ENCODE data around the gene TTC12. TPM values are rescaled to one million over a fixed set of nuclear protein-coding genes. Genes with fewer than 3 reads are reported as not detected.
"Not testable (repeated sequence)": the region's sequence is repeated elsewhere in the genome, so short reads cannot be mapped to it uniquely, and the experiment has no call there.

The TTC12 gene
- total RNA-seq, 1 experiment from 2014 or later: 17.2 TPM

DNA sequence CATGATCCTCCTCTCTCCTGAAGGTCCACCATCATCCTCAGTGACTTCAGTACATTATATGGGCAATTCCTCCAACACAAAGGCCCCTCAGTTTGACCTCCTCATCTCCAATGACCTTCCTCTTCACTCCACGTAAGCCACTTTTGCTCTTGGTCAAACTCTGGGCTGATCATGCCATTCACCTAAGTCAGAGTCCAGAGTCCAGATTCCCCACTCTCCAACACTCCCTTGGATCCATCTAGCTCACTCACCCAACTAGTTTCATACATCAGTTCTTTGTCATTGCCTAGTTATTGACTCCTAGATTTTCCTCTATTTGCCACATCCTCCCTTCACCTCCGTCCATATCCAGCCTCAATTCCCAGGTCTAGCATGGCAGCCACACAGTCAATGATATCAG lies 30.5 kb upstream of the TTC12 start:
- DNase-seq (ENCODE audit: extremely low read depth, low read depth): no peak

DNA sequence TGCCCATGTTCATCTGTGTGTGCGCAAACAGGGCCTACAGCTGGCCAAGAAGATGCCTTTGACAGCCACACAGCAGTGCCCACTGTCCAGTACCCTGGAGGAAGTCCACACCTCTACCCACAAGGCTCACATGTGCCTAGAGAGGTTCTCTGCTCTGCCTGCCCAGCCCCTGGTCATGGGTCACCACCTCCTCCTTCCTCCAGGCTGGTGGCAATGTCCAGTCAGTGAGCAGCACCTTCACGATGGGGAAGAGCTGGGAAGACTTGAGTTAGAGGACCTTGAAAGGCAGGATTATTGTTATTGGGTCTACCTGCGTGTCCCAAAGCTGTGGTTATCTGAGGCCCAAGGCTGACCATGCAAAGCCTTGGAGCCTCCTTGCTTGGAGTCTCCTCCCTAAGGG lies 28.4 kb upstream of the TTC12 start:
- no peak for DNase-seq (ENCODE audit: extremely low read depth, low read depth)

DNA sequence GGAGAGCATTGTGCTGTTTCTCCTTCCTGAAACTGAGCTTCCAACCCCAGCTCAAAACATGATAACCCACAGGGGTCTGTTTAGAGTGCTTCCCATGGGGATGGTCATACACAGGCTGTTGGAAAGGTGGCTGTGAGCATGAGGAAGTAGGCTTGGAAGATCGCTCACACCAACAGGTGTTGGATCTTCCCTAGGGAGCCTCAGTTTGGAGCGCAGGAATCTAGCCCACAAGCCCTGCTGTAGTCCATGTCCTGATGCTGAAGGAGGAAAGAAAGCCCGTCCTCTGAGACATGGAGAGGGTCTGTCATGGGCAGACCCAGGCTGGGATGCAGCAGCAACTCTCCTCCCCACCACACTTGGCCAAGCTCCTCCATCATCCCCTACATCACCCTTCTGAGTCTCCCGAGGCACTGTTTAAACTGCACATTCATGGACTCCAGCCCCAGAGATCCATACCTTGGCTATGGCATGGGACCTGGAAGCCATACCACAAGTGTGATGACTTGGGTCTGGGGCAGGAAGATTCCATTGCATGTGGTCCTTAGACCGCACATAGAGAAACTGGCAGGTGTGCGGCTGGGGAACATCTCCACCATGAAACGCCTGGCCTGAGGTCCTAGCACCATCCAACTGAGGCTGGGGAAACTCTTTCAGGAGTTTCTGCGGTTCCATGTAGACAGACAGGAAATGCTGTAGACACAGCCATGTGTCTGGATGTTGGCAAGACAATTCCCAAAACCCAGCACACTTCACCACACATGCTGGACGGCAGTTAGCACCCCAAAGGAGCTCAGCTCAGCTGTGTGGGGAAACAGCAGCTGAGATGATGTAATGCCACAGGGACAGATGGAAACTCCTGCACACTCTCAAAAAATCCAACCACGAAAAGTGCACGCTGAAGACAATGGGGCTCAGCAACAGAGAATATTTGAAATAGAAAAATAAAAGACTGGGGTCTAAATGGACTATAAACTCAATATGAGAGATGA lies 27.6 kb upstream of the TTC12 start:
- DNase-seq (ENCODE audit: extremely low read depth, low read depth): no peak

DNA sequence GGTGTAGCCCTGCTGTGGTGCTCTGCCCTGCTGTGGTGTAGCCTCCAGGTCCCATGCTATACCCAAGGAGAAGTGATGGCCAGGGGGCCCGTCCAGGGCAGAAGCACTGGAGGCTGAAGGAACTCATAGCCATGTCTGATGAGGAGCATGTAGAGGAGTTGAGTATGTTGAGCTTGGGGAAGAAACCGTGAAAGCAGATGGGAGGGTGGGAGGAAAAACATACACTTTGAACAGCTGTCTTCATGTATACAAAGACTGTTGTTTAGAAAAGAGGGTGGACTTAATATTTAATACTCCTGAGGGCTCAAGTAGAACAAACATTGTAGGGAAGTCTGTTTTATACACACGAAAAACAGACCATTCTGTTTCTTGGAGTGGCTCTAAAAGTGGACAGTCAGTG lies 26.6 kb upstream of the TTC12 start:
- DNase-seq (ENCODE audit: extremely low read depth, low read depth): no peak

DNA sequence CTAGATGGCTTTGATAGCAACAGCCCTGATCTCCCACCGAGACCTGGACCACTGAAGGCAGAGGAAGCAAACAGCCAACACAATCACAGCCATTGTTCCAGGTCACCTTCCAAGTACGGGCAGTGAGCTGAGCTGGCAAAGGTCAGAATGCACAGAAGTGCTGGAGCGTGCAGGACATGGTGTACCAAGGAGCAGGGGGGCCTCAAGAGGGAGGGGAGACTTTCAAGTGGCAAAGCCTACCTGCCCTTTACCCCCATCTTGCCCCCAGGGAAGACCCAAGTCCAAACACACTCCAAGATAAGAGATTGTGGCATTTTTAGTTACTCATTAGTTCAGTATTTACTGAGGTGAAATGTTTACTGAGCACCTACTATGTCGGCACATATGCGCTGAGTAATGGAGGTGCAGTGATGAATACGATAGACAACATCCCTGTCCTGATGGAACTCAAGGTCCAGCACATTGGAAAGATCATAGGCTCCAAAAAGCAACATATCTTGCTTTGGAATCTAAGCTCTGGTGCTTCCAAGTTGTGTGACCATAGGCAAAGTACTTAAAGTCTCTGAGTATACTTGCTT lies 26.0 kb upstream of the TTC12 start:
- no peak for DNase-seq (ENCODE audit: extremely low read depth, low read depth)

DNA sequence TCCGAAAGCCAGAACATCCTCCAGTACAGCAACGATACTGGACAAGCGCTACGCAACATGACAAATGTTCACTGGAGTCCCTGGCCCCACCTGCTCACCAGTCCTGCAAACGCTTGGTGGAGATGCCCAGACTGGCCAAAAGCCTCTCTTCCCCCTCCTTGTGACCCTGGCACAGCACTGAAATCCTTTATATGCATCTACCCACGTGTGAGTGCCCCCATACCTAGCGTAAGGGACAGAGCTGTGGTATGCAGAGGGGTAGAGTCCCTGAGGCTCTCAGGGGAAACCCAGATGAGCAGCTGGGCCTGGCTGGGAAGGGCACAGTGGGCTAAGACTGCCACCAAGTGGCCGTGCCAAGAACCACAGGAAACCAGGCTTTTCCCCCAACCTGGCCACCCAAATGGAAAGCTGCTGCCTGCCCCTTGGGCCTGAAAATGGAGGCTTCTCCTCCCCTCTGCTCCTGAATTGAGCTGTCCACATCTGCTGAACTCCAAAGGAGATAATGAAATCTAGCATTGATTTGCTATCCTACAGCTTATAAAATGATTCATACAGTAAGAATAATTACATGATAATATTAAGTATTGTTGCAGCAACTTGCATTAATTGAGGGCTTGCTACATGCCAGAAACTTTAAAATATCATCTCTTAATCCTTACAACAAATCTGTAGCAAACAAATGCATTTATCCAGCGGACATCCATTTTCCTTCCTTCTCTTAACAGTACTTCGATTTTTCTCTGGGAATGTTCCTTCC lies 24.8 kb upstream of the TTC12 start:
- peak; percentile 48 for DNase-seq (ENCODE audit: extremely low read depth, low read depth)

DNA sequence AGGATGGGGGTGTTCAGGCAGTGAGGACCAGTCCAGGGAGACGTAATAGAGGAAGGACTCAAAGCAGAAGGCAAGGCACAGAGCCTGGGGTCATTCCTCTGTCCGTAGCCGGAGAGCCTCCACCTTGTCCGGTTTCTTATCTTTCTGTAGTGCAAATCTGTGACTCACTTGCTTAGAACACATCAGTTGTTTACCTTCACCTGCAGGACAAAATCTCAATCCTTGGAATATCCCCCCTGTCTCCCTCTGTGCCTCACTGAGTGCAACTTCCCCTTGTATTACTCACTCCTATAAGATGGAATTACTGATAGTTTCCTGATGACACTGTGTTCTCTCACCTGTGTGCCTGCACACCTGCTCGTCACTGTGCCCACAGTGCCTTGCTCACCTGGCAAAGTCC lies 20.4 kb upstream of the TTC12 start:
- no peak for DNase-seq (ENCODE audit: extremely low read depth, low read depth)

DNA sequence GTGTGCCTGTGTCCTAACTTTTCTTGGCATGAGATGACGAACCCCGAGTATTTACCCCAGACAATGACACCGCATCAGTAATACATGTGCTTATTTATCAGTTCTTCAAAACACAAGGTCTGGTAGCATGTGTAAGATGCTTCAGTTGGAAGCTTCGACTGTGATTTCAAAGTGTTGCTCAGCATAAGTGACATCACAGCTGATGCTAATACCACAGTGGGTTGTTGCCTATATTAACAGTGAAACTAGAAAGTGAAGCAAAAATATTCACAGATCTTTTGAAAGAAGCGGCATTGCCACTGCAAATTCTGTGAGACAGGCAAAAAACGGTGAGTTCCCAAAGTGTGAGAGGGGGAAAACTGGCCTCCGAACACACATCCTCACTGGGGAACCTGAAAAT lies 18.4 kb upstream of the TTC12 start:
- no peak for DNase-seq (ENCODE audit: extremely low read depth, low read depth)

DNA sequence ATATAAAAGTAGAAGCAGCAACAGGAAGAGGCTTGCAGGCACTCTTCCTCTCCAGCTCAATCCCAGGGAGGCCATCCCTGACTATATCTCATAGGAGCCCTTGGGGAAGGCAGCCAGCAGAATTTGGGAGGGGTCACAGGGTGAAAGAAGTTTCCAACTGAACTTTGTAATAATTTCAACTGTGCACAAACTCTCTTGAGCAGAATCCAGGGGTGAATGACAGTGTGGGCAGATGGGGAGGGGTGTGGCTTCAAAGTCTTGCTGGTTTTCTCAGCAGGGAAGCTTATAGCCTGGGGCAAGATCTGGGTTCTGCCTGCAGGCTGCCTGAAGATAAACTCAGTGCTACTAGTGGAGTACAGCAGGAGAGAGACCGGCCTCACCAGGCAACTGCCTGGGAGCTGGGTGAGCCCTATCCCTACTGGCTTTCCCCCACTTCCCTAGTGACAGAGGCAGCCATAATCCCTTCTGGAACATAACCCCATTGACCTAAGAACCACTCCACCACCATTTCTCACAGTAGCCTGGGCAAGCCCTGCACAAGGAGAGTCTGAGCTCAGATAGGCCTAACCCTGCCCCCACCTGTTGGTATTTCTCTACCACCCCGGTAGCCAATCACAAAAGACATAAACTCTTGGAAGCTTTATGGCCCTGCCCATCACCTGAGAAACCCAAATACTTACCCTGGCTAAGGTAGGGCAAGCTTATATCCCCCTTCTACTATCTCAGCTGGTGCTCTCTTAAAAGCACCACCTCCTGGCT lies 17.8 kb upstream of the TTC12 start:
- no peak for DNase-seq (ENCODE audit: extremely low read depth, low read depth)

DNA sequence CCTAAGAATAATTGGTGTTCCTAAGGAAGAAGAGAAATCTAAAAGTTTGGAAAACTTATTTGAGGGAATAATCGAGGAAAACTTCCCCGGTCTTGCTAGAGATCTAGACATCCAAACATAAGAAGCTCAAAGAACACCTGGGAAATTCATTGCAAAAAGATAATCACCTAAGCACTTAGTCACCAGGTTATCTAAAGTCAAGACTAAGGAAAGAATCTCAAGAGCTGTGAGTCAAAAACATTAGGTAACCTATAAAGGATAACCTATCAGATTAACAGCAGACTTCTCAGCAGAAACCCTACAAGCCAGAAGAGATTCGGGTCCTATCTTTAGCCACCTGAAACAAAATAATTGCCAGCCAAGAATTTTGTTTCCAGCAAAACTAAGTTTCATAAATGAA lies 15.9 kb upstream of the TTC12 start:
- DNase-seq (ENCODE audit: extremely low read depth, low read depth): not testable (repeated sequence)

DNA sequence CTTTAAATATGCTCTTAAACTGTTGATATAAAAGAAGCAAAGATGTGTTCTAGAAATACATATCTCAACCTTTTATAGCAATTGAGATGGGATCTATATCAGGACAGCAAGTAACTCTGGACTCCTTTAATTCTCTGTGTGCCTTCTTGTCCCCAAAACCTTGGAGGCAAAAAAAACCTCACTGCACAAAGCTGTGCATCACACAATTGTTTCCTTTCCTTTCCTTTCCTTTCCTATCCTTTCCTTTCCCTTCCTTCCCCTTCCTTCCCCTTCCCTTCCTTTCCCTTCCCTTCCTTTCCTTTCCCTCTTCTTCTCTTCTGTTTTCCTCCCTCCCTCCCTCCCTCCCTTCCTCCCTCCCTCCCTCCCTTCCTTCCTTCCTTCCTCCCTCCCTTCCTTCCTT lies 9.5 kb upstream of the TTC12 start:
- DNase-seq (ENCODE audit: extremely low read depth, low read depth): no peak

DNA sequence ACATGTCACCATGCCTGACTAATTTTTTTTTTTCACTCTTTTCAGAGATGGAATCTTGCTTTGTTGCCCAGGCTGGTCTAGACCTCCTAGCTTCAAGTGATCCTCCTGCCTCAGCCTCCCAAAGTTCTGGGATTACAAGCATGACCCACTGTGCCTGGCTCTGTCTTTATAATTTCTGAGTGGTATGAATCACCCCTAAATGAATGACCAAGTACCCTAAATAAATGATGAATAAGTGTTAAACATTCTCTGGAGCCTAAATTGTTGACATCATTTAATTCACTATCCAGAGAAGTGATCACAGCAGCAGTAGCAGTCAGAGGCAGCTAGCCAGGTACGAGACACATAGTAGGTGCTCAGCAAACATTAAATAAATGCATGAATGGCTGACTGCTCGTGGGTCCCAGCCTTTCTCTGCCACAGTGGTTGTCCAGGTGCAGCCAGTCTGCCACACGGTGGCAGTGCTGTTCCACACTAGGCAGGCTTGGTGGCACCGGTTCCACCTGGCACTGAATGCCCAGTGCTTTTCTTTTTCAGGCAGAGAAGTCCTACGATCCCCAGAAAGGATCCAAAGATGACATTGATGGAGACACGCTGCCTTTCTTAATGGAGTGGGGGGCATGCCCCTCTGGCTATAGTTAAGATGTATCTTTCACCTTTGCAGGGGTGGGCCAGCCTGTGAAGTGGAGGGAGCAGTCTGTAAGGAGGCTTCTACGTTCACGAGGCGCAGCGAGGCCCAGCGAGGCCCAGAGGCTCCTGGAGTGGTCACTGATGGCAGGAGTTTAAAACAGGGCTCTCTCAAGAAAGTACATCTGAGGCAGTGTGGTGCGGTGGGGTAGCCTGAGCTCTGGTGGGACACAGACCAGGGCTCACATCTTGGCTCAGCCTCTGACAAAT lies 8.7 kb upstream of the TTC12 start:
- peak; percentile 61 for DNase-seq (ENCODE audit: extremely low read depth, low read depth)

DNA sequence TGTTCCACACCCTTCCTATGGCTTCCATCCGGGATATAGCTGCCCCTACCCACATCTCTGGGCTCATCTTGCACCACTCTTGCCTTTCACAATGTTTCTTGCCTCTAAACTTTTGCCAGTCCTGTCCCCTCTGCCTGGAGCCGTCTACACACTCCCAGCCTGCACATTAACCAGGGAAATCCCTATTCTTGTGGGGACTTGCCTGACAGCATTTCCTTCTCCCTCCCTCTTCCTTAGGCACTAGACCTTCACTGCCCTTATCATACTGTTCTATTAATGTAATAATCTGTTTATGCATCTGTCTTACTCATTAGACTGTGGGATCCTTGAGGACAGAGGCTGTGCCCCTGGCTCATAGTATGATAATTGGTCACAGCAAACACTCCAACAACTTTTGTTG lies 5.8 kb upstream of the TTC12 start:
- DNase-seq (ENCODE audit: extremely low read depth, low read depth): no peak

DNA sequence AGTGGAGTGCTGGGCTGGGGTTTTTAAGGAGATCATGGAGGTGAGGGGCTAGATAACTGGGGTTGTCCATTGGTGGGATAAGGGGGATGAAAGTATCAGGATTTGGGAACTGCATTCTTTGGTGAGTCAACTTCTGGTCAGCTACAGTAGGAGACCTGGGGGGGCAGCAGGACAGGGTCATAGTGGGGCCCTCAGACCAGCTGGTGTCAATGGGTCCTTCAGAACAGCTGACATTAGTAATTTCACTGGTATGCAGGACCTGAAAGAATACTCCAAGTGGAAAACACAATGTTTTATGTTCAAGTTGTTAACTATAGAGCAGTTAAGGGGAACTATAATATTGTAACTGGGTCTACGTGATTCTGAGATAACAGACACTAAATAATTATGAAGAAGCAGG lies 2.8 kb upstream of the TTC12 start:
- no peak for DNase-seq (ENCODE audit: extremely low read depth, low read depth)

DNA sequence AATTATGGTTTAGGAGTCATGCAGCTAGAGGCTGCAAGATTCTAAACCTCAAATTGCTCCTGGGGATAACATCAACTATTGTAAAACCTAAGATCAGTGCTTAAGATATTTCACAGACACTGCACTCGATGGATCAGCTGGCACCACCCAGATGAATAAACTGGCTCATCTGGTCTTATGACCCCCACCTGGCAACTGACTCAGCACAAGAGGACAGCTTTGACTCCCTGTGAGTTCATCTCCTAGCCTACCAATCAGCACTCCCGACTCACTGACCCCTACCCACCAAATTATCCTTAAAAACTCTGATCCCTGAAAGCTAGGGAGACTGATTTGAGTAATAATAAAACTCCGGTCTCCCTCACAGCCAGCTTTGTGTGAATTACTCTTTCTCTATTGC lies 782 bp upstream of the TTC12 start:
- DNase-seq (ENCODE audit: extremely low read depth, low read depth): no peak

DNA sequence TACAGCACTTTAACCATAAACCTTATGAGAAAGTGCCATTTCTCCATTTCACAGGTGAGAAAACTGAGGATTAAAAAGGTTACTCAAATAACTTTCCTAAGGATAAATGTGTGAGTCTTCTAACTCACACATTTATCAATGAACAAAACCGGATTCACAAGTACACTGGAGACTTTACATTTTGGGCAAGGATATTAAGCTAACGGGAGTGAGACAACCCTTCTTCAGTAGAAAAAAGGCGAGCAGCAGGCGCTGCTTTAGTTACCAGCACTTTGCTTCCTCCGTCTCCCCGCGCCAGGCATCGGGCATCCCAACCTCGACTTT lies 356 bp upstream of the TTC12 start:
- no peak for DNase-seq (ENCODE audit: extremely low read depth, low read depth)

DNA sequence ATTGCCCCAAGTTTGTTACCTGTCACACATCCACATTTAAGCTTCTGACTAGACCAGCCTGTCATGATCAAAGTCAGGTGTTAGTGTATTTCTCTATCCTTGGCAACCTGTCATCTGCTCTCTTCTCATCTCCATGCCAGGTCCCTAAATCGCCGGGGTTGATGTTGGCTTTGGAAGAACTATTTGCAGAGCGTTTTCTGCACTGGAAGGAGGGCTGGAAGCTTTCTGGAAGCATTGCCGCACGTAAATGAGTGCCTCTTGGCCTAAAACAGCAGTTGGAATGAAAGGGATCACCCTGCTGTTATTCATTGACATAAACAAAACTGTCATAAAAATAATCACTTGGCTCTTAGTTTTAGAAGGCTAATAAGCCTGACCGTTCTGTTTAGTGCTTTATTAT lies 1.4 kb downstream of the TTC12 start:
- DNase-seq (ENCODE audit: extremely low read depth, low read depth): no peak

DNA sequence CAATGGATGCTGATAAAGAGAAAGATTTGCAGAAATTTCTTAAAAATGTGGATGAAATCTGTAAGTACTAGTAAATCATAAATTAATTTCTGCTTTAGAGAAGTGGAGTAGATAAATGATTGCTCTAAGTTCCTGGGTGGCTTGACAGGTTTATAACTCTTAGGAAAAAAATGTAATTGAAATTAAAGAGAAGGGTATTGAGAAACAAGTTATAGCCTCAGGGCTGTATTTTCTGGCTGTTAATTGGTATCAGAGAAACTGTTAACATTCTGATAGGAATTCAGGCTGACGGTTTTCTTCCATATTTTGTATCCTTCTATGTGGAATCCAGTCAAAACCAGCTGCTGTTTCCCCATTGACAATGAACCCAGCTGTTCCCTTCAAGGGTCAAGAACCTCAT lies 1.9 kb downstream of the TTC12 start:
- no peak for DNase-seq (ENCODE audit: extremely low read depth, low read depth)

DNA sequence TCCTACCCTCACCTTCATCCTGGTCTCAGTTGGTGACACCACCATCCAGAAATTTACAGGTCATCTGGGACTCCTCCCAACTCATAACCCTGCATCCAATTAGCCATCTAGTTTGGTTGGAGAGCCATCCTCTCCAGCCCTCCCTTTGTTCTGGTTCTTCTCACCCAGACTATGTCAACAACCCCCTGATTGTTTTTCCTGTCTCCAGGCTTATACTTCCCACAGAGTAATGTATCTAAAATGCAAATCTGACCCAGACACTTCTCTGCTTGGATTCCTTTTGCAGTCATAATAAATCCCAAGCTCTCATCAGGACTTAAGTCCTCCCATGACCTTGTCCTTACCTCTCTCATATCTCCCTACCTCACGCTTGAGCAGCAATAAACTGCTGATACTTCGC lies 3.0 kb downstream of the TTC12 start:
- DNase-seq (ENCODE audit: extremely low read depth, low read depth): no peak

DNA sequence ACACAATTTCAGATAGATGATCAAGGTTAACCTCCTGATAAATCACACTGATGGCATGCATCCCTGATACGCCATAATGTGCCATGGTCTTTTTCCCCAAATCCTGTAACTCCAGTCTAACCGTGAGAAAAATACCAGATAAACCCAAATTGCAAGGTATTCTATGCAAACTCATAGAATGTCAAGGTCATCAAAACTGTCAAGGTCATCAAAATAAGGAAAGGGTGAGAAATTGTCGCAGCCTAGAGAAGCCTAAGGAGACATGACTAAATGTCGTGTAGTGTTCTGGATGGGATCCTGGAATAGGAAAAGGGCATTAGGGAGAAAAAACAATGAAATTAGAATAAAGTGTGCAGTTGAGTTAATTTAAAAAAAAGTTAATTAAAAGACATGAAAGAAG lies 4.7 kb downstream of the TTC12 start:
- DNase-seq (ENCODE audit: extremely low read depth, low read depth): no peak
